ENCODE measurements around the gene BLTP2. TPM values are rescaled to one million over a fixed set of nuclear protein-coding genes. Genes with fewer than 3 reads are reported as not detected.
A peak's percentile ranks its signal among the peaks of the same experiment; 100 is the strongest.
"Not testable (repeated sequence)": the region's sequence is repeated elsewhere in the genome, so short reads cannot be mapped to it uniquely, and the experiment has no call there.

Gene BLTP2
- polyA plus RNA-seq, 12 donors, result 47.5 to 88.6 (median 53.1) TPM; not detected in 1

GRCh38 chr17:28604031-28604430 lies 40.9 kb downstream of the BLTP2 start:
- DNase-seq, result not testable (repeated sequence)

GRCh38 chr17:28599311-28600184 lies 45.4 kb downstream of the BLTP2 start:
- DNase-seq, result peak; percentile 76

- DNase-seq, result peak; percentile 93
Measured at GRCh38 chr17:28598799-28599310, 46.1 kb downstream of the BLTP2 start, which contains the start of gene SPAG5. Gene SPAG5 (minus strand): TSS chr17:28599025. CDS start chr17:28598946, 79 bp downstream.

- no peak for DNase-seq
Measured at GRCh38 chr17:28598389-28598788, 46.6 kb downstream of the BLTP2 start.

DNA sequence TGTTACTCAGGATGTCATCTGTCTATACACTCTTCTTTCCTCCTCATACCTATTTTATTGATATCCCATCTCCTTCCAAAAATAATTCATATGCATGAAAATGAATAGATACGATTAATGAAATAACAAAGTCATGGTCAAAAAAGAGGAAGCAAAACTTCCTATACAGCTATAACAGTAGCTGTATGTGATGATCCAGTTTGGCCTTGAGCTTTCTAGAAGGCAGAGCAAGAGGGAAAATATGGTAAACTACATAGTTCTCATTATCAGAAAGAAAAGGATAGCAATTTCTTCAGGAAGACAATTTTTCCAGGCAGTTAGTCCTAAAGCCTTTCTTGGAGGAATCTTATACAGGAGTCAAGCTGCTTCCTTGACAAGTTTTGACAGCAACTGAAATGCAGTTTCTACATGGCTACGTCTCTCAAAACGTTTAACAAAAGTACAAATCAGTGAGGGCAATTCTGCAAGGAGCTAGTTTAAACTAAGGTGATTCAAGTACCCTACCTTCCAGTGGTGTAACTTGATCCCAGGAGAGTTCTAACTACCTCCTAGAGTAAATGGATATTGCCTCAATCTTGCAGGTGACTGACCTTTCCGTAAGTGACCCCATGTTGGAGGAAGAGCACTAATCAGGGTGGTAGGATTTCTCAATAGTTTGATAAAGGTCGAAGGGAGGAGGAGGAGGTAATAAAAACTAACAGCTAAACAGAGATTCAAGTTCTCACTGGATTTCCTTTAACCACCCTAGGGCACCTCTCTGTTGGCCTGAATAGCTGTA lies 47.2 kb downstream of the BLTP2 start:
- no peak for DNase-seq

Other genes starting within 250 kb of the BLTP2 start
- 10 to 100 TPM in 3 of 12 donors, 1 to 10 TPM in 8, not detected in 1; 6.3 to 10.2 (median 9.0) TPM for gene SLC46A1, start 238.9 kb downstream of the BLTP2 start, polyA plus RNA-seq (ENCODE audit: insufficient read length in 12 of 12)
- gene SLC13A2, start 171.5 kb downstream of the BLTP2 start, polyA plus RNA-seq (ENCODE audit: insufficient read length in 12 of 12), result 10 to 100 TPM in 1 of 12 donors, under 1 TPM in 1, not detected in 10; 0.12 to 18.2 TPM
- 10 to 100 TPM in 1 of 12 donors, 1 to 10 TPM in 2, under 1 TPM in 1, not detected in 8; 0.13 to 10.7 (median 2.1) TPM for gene FOXN1, start 138.8 kb downstream of the BLTP2 start, polyA plus RNA-seq (ENCODE audit: insufficient read length in 12 of 12)
- 10 to 100 TPM in 11 of 12 donors, not detected in 1; 10.0 to 35.2 (median 14.3) TPM for gene UNC119, start 92.5 kb downstream of the BLTP2 start, polyA plus RNA-seq (ENCODE audit: insufficient read length in 12 of 12)
- 10 to 100 TPM in 11 of 12 donors, not detected in 1; 35.5 to 66.0 (median 45.0) TPM for gene PIGS, start 73.6 kb downstream of the BLTP2 start, polyA plus RNA-seq (ENCODE audit: insufficient read length in 12 of 12)
- gene ALDOC, start 68.3 kb downstream of the BLTP2 start, polyA plus RNA-seq (ENCODE audit: insufficient read length in 12 of 12), result 1 to 10 TPM in 9 of 12 donors, under 1 TPM in 1, not detected in 2; 0.85 to 7.5 (median 2.1) TPM
- 10 to 100 TPM in 11 of 12 donors, not detected in 1; 13.4 to 40.4 (median 20.9) TPM for gene SPAG5, start 46.1 kb downstream of the BLTP2 start, polyA plus RNA-seq (ENCODE audit: insufficient read length in 12 of 12)
- gene RSKR, start 31.0 kb downstream of the BLTP2 start, polyA plus RNA-seq (ENCODE audit: insufficient read length in 12 of 12), result 10 to 100 TPM in 9 of 12 donors, 1 to 10 TPM in 2, not detected in 1; 8.0 to 32.5 (median 16.8) TPM
- gene SDF2, start 16.7 kb upstream of the BLTP2 start, polyA plus RNA-seq (ENCODE audit: insufficient read length in 12 of 12), result 10 to 100 TPM in 11 of 12 donors, not detected in 1; 31.3 to 49.8 (median 39.7) TPM
- 10 to 100 TPM in 11 of 12 donors, not detected in 1; 36.7 to 76.8 (median 40.9) TPM for gene SUPT6H, start 17.0 kb upstream of the BLTP2 start, polyA plus RNA-seq (ENCODE audit: insufficient read length in 12 of 12)
- gene PROCA1, start 66.7 kb upstream of the BLTP2 start, polyA plus RNA-seq (ENCODE audit: insufficient read length in 12 of 12), result 1 to 10 TPM in 10 of 12 donors, not detected in 2; 1.6 to 9.0 (median 2.5) TPM
- 10 to 100 TPM in 11 of 12 donors, not detected in 1; 49.7 to 98.2 (median 66.4) TPM for gene RAB34, start 72.7 kb upstream of the BLTP2 start, polyA plus RNA-seq (ENCODE audit: insufficient read length in 12 of 12)
- 1,000 to 10,000 TPM in 9 of 12 donors, 100 to 1,000 TPM in 2, not detected in 1; 515 to 1,778 (median 1,509) TPM for gene RPL23A, start 74.8 kb upstream of the BLTP2 start, polyA plus RNA-seq (ENCODE audit: insufficient read length in 12 of 12)
- gene TLCD1, start 81.1 kb upstream of the BLTP2 start, polyA plus RNA-seq (ENCODE audit: insufficient read length in 12 of 12), result 1 to 10 TPM in 10 of 12 donors, not detected in 2; 2.5 to 5.4 (median 3.4) TPM
- gene NEK8, start 83.6 kb upstream of the BLTP2 start, polyA plus RNA-seq (ENCODE audit: insufficient read length in 12 of 12), result 1 to 10 TPM in 11 of 12 donors, not detected in 1; 1.8 to 7.8 (median 2.6) TPM
- gene TRAF4, start 98.9 kb upstream of the BLTP2 start, polyA plus RNA-seq (ENCODE audit: insufficient read length in 12 of 12), result 10 to 100 TPM in 11 of 12 donors, not detected in 1; 39.4 to 93.0 (median 48.8) TPM
- gene FAM222B, start 197.6 kb upstream of the BLTP2 start, polyA plus RNA-seq (ENCODE audit: insufficient read length in 12 of 12), result 10 to 100 TPM in 11 of 12 donors, not detected in 1; 10.4 to 21.4 (median 12.9) TPM
- gene ERAL1, start 209.9 kb upstream of the BLTP2 start, polyA plus RNA-seq (ENCODE audit: insufficient read length in 12 of 12), result 100 to 1,000 TPM in 1 of 12 donors, 10 to 100 TPM in 10, not detected in 1; 40.2 to 105 (median 44.9) TPM

All from muscle of arm (tissue), 12 donors.